Occipital lobe (tissue), 2 donors: Measurements from ENCODE around the gene NAP1L4. TPM values are rescaled to one million over a fixed set of nuclear protein-coding genes. Genes with fewer than 3 reads are reported as not detected.

Source experiments
- DNase-seq: peaks from one replicate; lab custom pipeline; 2025; lab: John Stamatoyannopoulos, UW
- total RNA-seq: library from RNA; depleted of rRNA; stranded (reverse); fragments of >200 nt; gene quantifications from one replicate; pipeline ENCODE4 v1.2.3, GENCODE V29; 2014

The NAP1L4 gene
- total RNA-seq, 1 donor from 2014 or later: 207 TPM

GRCh38 chr11:3011891-3012885 is 20.1 kb upstream of the NAP1L4 start:
- no peak for DNase-seq

- DNase-seq: no peak
These were observed 18.6 kb upstream of the NAP1L4 start for GRCh38 chr11:3010521-3011275.

- no peak for DNase-seq
These were observed 17.9 kb upstream of the NAP1L4 start for GRCh38 chr11:3010004-3010403.

DNA sequence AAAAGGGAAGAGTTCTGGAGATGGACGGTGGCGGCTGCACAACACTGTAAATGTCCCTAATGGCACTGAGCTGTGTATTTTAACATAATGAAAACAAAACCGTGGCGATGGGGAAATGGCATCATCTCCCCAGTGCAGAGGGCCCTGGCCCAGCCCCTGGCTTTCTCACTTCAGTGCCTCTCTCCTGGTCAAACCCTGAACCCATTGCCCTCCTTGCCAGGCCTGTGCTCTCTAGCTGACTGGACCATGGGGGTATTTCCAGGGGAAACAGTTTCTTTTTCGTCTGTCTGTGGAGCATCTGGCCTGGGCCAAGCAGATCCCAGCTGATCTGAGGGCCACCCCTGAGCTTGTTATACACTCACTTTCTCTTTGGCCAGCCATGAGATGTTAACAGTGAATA is 17.4 kb upstream of the NAP1L4 start:
- no peak for DNase-seq

DNA sequence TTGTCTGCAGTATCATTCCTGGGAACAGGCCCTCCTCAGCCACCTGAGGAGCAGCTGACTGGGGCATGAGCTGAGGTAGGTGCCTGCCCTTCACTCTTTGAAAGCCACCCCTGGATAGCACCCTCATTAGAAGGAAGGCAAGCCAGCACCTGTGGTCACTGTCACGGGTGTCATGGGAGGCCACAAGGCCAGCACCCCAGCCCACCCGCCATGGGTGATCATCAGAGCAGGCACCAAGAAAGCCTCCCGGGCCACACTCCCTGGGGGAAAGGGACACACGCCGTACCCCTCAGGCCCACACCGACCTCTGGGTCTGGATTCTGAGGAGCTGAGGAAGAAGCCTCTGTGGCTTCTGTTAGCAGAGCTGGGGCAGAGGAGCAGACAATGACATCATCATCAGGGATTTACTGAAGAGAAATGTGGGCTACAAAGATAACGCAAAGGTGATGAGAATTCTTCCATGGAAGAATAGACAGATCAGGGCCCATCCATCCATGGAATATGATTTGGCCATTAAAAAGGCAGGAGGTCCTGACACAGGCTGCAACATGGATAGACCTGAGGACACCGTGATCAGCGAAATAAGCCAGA is 16.7 kb upstream of the NAP1L4 start:
- no peak for DNase-seq

GRCh38 chr11:3007404-3008010 is 15.4 kb upstream of the NAP1L4 start:
- no peak for DNase-seq

DNA sequence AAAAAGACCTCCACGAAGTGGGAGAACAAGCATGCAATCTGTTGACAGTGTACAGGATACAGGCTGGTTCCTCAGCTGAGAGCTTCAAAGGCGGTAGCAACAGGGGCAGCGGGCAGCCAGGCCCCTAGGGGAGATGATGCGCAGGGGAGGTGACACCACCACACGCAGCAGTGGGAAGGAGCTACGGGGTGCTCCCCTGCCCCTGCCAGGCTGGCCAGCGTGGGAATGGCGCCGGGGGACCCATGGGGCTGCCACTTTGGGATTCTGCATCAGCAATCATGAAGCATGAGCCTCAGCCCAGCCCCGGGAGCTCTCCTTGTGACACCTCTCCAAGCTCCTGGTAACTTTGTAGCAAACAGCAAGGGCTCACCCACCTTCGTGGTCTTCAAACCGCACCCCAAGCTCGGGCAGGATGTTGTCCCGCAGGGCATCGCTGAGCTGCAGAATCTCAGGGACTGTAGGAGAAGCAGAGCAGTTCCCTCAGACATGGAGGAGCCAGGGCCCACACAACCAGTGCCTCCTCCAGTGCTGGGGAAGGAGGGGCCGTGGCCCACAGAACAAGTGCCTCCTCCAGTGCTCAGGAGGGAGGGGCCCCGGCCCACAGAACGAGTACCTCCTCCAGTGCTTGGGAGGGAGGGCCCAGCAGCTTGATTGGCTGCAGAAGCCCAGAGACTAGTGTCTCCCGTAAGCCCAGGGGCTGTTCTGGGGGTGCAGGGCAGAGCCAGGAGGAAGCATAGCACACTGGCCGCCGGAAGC is 14.6 kb upstream of the NAP1L4 start:
- no peak for DNase-seq

DNA sequence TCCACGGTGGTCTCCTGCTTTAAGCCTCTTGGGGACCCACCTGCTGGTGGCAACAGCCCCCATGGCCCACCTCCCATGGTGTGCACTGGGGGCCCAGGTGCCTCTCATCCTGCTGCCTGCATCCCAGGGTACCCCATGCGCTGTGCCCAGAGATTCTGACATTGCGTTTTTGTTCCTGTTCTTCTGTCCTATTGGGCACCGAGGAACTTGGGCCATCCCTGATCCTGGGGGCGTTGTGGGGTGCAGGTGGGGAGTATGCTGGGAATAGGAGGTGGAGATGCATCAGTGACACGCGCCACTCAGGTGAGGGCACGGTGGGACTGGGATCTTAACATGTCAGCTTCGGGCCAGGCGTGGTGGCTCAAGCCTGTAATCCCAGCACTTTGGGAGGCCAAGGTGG is 12.4 kb upstream of the NAP1L4 start:
- no peak for DNase-seq

- DNase-seq: no peak
These were observed 11.5 kb upstream of the NAP1L4 start for GRCh38 chr11:3003396-3004231.

- no peak for DNase-seq
These were observed 10.7 kb upstream of the NAP1L4 start for GRCh38 chr11:3002871-3003270.

GRCh38 chr11:3002351-3002861 is 10.3 kb upstream of the NAP1L4 start:
- no peak for DNase-seq

GRCh38 chr11:3001496-3001895 is 9.4 kb upstream of the NAP1L4 start:
- DNase-seq: peak; percentile 59

DNA sequence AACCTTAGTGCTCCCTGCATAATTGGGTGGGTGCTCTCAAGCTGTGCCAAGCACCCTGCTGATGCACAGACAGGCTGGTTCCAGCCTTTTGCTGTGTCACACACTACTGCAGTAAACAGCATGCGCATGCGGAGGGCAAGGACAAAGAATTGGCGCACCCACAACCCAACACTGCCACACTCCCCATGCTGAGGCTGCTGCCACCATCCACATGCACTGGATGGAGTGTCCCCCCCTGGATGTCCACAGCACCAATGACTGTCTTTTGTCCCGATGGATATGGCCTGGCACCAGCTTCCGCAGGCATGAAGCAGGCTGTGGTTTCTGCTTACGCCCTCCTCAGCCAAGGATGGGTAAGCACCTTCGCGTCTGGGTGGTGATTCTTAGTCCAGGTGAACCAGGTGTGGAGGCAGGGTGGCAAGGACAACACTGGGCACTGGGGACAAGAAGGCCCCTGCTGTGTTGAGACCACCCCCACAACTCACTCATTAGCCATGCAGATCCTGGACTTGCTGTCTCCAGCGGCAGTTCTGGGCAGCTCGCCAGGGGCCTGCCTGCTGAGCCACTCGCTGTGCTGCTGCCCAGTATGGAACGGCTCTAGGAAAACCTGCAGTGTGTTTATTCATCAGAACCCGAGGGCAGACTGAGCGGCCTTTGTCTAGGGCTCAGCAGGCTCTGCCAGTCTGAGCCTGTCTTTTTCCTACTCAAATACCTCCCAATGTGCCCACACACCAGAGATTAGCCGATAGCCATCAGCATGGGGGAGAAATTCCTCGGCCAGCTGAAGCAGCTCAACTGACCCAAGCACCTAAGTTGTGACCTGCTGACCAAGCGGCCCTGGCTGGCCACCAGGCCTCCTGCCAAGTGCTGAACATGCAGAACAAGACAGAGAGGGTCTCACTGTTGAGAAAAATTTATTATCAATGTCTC is 8.2 kb upstream of the NAP1L4 start:
- peak; percentile 92 for DNase-seq

GRCh38 chr11:2999464-2999998 is 7.4 kb upstream of the NAP1L4 start:
- DNase-seq: no peak

DNA sequence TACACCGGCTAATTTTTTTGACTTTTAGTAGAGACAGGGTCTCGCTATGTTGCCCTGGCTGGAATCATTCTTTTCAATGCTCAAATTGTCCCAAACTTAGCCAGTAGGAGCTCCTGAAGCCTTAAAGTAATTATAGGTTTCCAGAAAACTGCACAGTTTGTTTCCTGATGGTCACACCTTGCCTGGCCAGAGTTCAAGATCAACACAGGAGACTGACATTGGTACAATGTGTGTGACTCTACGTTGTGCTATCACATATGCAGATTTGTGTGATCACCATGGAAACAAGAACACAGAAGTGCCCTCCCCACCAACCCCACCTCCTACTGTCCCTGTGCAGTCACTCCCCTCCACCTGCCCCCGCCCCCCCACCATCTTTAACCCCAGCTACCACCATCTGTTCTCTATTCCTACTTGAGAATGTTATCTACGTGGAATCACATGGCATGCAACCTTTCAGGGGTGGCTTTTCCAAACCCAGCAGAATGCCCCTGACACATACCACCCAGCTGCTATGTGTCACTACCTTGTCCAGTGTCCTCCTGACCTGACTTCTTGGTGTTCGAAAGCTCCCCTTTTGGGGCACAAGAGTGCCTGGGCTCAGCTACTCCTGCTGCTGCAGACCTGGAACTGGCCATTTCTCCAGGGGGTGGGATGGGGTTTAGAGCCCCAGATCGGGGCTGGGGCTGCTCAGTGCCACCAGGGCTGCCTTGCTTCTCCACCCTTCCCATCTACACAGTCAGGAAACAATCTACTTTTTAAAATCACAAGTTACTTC is 6.1 kb upstream of the NAP1L4 start:
- DNase-seq: no peak

DNA sequence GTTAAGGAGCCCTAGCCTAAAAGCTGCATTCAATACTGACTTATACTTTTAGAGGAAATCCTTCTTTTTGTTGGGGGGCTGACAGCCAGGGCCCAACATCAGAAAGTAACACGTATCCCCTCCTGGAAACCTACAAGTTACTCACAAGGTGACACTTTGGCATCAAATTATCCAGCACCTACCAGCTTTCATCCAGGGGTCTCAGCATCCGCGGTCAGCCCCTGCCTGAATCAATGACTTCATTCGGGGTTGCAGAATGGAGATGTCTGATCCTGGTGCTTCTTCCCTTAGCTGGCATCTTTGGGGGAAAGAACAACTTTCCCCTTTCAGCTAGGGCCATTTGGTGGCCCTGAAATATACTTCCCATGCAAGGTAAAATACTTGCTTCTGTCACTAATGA is 5.3 kb upstream of the NAP1L4 start:
- no peak for DNase-seq

- DNase-seq: no peak
These were observed 4.8 kb upstream of the NAP1L4 start for GRCh38 chr11:2996976-2997375.
